HG03378 (cell line): ENCODE data around the gene C19orf53.
A peak's percentile ranks its signal among the peaks of the same experiment; 100 is the strongest.
"Not testable (repeated sequence)": the region's sequence is repeated elsewhere in the genome, so short reads cannot be mapped to it uniquely, and the experiment has no call there.

ENCODE experiments used
- ATAC-seq: cut with Tn5 transposase; IDR thresholded peaks from one replicate; pipeline ENCODE4 v1.9.1; 2021; ENCODE audit warnings: mild to moderate bottlenecking, moderate library complexity; ENCODE audit not compliant: unreplicated experiment

The C19orf53 gene

DNA sequence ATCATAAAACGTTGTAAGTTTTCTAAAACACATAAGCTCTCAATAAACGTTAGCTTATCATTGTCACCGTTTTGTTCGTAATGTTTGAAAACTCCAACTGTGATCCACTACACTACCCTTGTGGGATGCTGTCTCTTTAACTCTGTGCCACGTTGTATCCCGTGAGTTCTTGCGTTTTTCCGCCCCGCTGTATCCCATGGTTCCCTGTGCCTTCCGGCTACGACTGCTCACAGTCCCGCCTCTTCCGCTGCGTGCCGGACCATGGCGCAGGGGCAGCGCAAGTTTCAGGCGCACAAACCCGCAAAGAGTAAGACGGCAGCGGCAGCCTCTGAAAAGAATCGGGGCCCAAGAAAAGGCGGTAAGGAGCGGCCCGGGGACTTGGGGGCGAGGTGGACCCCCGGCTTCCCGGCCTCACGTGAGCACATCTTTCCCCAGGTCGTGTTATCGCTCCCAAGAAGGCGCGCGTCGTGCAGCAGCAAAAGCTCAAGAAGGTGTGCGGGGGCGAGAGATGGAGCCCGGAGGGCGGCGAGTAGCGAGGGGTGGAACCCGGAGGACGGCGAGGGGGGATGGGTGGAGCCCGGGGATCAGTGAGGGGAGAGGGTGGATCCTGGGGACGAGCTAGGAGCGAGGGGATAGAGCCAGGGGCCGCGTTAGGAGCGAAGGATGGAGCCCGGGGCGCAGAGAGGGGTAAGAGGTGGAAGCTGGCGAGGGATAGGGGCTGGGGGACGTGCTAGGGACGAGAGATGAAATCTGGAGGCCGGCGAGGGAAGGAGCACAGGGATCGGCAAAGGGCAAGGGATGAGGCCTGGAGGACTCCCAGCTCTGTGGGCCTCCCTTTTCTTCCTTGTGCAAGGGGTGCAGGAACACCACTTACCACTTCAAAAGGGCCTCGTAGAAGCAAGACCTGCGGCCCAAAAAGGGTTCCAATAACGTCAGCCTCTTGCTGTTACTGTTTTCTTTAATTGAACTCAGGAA lies at the start of gene C19orf53:
C19orf53 (plus strand) TSS at position 240 of the 975 bp plus-strand sequence; CDS start at position 262, 22 bp downstream.
- peak; percentile 85 for ATAC-seq

DNA sequence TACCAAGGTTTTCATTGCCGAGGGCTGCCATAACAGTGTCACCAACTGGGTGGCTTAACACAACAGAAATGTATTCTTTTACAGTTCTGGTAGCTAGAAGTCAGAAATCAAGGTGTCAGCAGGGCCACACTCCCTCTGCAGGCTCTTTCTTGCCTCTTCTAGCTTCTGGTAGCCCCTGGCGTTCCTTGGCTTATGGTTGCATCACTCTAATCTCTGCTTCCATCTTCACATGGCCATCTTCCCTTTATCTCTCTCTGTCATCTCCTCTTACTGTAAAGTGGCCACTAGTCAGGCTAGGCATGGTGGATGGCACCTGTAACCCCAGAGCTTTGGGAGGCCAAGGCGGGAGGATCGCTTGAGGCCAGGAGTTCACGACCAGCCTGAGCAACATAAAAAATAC lies 47.9 kb upstream of the C19orf53 start:
- ATAC-seq: no peak

- ATAC-seq: no peak
These were observed 46.5 kb upstream of the C19orf53 start for GRCh38 chr19:13727798-13728197.

DNA sequence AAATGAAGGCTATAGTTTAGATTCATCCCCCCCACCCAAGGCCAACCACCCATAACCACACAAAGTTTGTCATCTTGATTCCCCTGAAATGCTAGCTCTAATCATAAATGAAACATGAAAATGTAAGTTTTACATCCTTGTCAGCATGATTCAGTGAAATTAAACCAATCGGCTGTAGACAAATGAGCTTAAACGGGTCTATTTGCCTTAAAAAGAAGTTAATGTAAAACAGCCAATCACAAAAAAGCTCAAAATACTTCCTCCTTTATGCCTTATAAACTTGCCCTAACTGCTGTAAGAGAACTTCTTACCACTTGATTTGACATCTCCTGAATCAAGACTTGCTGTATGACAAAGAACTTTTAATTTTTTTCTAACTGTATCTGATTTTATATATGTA lies 44.4 kb upstream of the C19orf53 start:
- no peak for ATAC-seq

DNA sequence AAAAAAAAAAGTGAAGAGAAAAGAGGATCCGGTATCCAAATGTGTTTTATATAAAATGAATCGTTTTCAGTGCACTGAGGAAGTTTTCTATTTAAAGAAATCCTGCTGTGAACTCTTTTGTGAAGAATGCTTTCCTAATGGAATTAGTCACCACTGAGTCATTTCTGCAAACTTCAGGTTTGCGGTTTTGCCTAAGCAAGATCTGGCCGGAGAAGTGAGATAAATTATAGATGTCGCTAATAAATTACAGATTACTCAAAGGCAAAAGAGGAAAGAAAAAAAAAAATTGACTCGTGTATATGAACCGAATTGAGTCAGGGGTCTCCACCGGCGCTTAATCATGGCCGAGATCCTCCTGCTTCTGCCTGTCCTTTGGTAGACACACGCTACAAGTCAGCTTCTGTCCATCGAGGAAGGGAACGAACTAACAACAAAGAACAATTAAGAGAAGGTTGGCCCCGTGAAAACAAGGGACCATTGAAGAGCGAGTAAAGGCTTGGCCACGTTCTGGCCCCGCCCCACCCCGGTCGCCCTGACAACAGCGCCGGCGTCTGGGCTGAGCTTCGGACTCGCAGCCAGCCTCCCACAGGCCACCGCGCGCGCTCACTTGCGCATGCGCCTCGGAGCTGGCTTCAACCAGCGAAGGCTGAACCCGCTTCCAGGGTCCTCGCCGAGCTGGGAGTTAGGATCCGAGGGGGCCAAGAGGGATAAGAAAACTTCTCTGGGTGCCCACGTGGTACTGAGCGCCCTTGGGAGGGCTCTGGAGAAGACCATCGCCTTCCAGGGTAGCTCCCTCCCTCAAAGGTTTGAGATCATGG lies 42.9 kb upstream of the C19orf53 start:
- peak; percentile 75 for ATAC-seq

GRCh38 chr19:13732337-13732736 lies 41.9 kb upstream of the C19orf53 start:
- no peak for ATAC-seq

DNA sequence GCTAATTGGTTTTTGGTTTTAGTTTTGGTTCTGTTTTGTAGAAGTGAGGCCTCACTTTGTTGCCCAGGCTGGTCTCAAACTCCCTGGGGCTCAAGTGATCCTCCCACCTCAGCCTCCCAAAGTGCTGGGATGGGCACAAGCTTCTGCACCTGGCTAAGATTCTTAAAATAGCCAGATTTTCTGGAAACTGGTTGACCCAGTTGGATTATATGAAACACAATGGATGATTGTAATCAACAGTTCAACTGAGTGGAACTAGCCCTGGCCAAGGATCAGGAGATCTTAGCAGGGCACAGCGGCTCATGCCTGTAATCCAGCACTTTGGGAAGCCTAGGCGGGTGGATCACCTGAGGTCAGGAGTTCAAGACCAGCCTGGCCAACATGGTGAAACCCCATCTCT lies 39.5 kb upstream of the C19orf53 start:
- no peak for ATAC-seq

DNA sequence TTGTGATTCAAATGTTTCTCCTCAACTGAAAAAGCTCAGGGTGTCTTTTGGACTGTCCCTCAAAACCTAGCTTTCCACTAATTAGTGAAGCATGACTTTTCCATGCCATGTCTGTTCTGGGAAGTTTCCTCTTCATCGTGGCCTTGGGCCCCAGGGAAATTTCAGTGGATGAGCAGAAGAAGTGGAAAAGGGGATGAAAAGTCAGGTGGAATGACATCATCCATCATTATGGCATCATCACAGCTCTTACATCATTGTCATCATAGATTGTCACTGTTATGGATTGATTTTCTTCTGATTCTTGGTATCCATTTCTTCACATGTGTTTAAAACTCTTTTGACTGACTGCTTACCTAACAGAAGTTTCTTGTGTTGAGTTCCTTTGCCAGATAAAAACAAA lies 36.2 kb upstream of the C19orf53 start:
- ATAC-seq: no peak

DNA sequence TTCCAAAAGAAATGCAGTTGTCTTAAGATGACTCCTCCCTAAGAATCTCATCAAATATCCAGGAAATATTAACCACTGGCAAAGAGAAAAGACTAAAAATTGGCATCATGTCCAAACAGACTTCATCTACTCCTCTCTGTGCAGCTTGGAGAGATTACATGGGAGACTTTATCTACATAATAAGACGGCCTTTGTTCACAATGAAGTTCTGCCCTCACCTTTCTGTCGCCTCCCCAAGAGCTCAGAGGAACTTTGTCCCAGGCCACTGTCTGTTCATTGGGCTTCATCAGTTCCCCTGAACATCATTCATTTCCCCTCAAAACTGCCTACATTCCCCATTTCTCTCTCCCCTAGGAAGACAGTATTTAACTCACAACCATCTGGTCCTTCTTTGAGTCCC lies 32.4 kb upstream of the C19orf53 start:
- no peak for ATAC-seq

DNA sequence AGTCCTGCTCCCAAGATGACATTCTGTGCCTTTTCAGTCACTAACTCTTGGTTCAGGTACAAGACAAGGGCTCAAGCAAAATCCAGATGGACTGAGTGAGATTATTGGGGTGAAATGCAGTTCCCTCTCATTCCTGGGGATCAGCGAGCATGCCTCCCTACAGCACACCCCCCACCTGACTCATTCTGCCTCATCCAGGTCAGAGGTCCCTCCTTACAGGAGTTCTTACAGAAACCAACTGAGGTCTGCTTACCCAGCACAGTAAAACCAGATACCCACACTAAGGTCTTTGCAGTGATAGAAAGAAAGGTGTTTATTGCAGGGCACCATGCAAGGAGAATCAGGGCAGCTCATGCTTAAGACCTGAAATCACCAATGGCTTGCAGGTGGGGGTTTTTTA lies 31.5 kb upstream of the C19orf53 start:
- ATAC-seq: no peak

- ATAC-seq: no peak
These were observed 30.1 kb upstream of the C19orf53 start for GRCh38 chr19:13744174-13744573.

DNA sequence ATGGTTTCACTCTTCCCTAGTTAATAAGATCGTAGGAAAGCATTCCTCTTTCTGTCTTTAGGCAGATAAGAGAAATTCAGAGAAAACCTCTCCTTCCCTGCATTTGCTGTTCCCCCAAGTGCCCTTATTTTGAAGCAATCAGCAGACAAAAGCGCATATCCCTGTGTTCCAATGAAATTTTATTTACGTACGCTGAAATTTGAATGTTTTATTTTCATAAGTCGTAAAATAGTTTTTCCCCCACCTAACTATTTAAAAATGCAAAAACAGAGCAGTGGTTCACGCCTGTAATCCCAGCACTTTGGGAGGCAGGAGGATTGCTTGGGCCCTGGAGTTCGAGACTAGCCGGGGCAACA lies 27.2 kb upstream of the C19orf53 start:
- ATAC-seq: no peak

- ATAC-seq: no peak
These were observed 26.0 kb upstream of the C19orf53 start for GRCh38 chr19:13748169-13748828.

DNA sequence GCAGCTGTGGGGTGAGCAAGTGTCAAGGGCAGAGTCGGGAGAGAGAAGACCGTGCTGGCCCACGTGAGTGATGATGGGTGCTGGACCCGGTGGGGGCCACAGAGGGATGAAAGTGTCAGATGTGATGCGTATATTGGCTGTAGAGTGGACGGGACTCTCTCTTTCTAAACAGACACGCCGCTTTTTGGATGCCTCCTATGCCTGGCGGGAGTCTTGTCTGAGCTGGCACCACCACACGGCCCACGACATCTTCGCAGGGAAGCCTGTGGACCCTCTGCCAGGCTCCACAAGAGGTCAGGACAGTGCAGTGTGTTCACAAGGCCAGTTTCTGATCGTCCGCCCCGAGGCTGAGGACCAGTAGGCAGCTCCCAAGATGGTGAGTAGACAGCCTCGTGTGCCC lies 22.8 kb upstream of the C19orf53 start:
- no peak for ATAC-seq

DNA sequence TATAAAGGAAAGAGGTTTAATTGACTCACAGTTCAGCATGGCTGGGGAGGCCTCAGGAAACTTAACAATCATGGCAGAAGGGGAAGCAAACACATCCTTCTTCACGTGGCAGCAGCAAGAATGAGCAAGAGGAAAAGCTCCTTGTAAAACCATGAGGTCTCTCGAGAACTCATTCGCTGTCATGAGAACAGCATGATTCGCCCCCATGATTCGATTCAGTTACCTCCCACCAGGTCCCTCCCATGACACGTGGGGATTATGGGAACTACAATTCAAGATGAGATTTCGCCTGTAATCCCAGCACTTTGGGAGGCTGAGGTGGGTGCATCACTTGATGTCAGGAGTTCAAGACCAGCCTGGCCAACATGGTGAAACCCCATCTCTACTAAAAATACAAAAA lies 20.6 kb upstream of the C19orf53 start:
- ATAC-seq: not testable (repeated sequence)

- no peak for ATAC-seq
These were observed 18.0 kb upstream of the C19orf53 start for GRCh38 chr19:13756210-13756609.

DNA sequence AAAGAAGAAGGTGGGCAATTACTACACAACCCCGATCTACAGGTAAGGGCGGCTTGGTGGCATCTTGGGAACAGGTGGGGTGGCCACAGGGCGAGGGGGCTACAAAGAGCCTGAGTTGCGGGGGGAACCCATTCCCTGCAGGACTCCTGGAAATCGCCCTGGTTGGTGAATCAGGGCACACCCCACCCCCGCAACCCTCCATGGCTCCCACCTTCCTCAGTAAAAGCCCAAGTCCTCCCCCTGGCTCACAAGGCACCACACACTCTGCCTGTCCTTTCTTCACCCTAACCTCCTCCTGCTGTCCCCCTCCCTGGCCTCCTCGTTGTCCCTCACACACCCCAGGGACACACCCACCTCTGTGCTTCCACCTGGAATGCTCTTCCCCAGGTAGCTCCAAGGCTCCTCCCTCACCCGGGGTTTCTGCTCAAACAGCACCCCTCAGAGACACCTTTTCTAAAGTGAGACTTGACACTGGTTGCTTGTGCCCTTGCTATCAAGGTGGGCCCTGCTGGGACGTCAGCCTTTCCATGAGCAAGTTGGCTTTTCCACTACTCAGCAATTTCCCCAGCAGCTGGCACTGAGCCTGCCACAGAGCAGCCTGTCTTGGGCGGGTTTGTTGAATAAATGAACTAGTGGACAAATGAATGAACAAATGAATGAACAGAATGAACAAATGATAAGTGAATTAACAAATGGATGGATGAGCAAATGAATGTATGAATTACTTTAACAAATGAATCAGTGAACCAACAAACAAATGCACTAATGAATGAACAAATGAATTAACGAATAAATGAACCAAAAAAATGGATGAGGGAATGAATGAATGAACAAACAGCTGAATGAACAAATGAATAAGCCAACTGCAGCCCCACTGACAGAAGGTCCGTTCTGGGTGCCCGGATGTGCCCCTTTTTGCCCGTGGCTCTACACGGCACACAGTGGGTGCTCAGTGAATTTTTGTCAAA lies 16.2 kb upstream of the C19orf53 start:
- no peak for ATAC-seq

- no peak for ATAC-seq
These were observed 15.5 kb upstream of the C19orf53 start for GRCh38 chr19:13758795-13759194.

DNA sequence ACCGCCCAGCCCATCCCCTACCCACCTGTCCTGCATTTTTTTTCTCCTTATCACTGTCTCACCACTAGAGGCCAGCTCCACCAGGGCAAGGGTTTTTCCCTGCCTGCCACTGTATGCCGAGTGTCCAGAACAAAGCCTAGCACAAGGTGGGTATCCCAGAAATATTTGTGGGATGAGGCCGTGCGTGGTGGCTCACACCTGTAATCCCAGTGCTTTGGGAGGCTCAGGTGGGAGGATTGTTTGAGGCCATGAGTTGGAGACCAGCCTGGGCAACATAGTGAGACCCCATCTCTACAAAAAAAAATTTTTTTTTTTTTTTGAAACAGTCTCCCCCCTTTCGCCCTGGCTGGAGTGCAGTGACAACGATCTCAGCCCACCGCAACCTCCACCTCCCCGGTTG lies 12.8 kb upstream of the C19orf53 start:
- ATAC-seq: no peak

- ATAC-seq: no peak
These were observed 11.5 kb upstream of the C19orf53 start for GRCh38 chr19:13762635-13763235.
